HG03460 (cell line): ENCODE measurements around the gene DIPK1A.
A peak's percentile ranks its signal among the peaks of the same experiment; 100 is the strongest.

Experiments used
- ATAC-seq: cut with Tn5 transposase; IDR thresholded peaks from one replicate; pipeline ENCODE4 v1.9.1; 2021; ENCODE audit not compliant: unreplicated experiment

The DIPK1A gene

DNA sequence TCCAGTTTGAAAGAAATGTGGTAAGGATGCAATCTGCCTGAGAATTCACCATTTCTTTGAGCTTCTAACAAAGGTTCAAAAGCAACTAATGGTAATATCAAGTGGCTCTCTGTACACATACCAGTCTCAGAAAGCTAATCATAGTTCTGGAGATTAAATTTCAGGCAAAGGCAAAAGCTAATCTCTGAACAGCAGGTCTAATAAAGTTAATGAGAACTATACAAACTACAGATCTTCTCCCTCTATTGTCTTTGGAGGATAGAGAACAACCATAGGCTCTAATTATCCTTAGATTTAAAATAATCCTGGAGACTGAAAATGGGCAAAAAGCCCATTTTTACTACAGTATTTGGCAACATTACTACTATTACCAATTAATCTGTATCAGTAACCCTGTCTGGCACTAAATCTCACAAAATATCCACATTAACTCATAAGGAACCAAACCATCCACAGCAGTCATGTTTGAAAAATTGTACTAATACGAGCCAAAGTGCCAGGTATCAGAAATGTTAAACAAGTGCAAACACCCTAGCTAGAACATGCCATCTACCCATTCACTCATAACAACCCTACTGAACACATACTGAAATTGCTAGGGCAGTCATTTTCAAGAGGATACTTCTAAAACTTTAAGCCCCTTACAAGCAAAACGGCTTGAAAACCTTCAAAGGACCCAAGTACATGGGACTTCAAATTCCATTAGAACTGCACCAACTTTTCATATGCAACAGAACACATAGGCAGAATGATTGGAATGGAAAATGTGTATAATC lies 4.8 kb downstream of the DIPK1A start:
- no peak for ATAC-seq

DNA sequence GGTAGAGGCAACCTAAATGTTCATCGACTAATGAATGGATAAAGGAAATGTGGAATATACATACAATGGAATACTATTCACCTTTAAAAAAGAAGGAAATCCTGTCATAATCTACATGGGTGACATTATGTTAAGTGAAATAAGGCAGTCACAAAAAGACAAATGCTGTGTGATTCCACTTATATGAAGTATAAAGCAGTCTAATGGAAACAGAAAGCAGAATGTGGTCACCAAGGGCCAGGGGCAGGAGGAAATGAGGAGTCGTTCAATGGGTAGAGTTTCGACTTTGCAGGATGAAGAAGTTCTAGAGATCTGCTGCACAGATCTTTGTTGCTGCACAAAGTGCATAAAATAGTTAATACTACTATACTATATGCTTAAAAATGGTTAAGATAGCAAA lies 7.8 kb downstream of the DIPK1A start:
- peak; percentile 67 for ATAC-seq

DNA sequence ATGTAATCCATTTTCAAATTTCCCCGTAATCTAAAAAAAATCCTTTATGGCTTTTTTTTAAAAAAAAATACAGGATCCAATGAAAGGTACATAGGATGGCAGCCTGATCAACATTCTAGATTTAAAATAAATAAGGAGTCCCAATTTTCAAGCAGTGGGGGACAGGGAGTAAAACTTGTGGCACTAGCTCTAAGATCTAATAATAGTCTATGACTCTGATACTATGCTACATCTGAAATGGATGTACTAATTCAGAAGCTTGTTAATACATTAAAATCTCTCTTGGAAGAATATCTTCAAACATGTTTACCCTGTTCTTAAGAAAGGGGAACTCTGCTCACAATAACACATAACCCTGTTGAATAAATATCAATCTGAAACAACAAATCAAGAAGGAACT lies 8.5 kb downstream of the DIPK1A start:
- ATAC-seq: no peak

DNA sequence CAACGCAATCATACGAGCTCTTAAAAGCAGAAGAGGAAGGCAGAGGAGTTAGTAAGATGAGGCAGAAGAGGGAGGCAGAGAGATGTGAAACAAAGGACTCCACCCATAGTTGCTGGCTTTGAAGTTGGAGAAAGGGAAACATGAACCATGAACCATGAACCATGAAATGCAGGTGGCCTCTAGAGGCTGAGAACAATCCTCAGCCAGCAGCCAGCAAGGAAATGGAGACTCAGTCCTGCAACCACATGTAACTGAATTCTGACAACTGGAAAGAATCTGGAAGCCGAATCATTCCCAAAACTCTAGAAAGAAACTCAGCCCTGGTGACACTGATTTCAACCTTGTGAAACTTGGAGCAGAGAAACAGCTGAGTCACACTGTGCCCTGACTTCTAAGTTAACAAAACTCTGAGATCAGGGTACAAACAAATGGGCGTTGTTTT lies 10.1 kb downstream of the DIPK1A start:
- ATAC-seq: peak; percentile 66

DNA sequence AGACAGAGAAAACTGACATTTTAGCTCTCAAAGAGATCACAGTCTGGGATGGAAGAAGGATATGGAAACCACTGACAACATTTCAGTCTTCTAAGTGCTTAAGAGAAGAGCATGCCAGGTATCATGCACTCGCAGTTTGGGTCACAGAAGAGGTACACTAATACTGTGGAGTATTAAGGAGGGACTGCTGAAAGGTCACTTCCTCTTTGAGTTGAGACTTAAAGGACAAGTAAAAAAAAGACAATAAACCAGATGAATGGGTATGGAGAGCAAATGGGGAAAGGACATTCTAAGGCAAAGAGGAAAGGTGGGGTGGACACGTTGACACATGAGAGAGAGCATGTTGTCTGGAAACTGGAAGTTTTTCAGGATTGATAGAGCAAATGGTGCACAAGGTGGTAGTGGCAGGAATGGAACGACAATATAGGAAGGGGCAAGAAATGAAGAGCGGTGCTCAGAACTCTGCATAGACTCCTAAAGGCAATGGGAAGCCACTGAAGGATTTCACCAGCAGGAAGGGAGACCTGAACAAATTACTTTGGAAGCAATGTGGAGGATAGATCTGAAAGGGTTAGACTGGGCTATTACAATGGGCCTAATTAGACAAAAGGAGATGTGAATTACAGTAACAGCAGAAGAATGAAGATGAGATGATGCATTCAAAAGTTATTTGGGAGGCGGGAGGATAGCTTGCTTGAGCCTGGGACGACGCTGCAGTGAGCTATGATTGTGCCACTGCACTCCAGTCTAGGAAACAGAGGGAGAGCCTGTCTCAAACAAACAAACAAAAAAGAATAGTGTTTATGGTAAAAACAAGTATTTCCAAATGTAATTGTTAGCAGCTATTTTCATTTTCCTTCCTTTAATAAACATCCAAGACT lies 11.1 kb downstream of the DIPK1A start:
- no peak for ATAC-seq

DNA sequence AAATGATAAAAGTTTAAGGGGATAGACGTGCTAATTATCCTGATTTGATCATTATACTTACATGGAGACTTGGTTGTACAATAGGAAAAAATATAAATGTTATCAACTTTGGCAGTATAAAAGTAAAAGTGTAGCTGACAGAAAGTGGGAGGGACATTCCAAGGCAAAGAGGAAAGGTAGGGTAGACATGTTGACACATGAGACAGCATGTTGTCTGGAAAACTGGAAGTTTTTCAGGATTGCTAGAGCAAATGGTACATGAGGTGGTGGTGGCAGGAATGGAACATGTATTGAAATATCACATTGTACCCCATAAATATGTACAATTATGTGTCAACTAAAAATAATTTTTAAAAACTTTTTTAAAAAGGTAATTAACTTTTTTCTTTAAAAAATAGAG lies 13.2 kb downstream of the DIPK1A start:
- no peak for ATAC-seq

DNA sequence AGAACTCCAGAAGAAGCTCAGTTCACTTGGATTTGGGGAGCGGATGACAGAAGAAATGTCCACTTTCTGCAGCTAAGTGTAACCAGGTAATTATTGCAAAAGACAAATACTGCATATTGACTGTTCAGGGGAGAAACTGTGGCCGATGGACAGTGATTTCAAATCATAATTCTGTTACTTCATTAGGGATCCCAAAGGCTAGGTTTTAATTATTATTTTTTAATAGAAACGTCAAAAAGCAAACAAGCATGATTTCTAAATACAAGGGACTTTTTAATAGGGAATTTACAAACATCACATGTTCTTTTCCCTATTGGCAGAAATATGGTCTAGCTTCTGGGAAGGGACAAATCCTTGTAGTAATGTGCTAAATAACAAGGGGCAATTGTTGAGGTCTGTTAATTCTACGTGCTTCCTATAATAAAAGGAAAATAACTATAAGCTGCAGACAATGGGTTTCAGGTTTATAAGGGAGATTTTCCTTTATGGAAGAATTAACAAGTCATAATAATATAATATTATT lies 15.5 kb downstream of the DIPK1A start:
- no peak for ATAC-seq

DNA sequence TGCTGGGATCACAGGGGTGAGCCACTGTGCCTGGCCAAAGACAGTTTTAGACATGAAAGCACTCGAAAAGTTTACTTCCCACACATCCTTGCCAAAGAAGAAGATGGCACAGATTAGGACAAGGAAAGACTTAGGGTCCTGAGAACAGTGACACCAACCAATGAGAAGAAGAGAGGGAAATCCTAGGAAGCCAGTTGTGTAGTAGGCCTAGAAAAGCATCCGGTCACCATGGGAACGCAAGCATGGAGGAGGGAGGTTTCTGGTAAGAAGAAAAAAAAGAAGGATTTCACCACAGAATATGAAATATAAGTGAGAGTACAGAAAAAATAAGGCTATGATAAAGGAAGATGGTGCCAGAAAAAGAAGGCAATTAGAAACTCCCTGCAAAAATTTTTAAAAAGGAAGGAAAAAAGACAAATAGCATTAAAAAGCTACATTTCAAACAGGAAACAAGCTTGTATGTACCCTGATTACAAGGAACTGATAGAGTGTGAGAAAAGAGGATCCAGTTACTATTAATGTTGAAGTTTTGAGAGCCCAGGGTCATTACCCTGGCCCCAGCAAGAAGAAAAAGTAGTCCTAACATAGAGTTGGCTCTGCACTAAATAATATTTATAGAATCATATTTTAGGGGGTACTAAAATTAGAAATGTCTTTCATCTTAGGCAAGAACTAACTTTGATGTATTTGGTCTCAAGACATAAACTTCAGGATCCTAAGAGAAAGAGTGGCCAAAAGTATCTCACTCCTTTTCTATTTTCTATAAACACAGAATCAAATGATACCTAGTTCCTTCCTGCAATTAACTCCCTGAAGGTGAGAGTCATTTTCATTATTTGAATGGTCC lies 16.1 kb downstream of the DIPK1A start:
- ATAC-seq: no peak

DNA sequence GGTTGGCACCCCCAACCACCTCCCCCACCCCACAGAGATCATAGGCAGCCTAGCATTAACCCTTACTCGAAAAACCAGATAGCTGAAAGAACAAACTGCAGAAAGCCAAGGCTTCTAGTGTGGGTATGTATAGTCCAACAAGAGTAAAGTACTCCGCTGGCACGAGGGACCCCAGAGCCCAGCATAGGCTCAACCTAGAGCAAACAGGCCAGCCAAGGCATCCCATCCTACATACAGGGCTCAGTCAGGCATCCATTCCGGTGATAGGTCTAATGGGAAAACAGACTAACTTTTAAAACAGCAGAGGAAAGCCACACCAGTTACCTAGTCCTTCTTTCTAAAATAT lies 17.8 kb downstream of the DIPK1A start:
- ATAC-seq: no peak

DNA sequence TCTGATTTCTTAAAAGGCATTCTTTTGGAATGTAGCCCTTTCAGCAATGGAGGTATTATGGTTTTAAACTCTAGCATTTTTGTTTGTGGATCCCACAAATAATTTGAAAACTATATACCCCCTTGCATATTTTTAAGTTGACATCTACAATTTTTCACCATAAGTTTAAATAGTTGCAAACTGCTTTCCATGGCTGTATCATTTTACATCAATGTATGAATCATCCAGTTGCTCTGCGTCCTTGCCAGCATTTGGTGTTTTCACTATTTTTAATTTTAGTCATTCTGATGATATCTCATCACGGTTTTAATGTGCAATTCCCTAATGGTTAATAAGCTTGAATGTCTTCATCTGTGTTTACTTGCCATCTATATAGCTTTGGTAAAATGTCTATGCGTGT lies 20.7 kb downstream of the DIPK1A start:
- no peak for ATAC-seq

DNA sequence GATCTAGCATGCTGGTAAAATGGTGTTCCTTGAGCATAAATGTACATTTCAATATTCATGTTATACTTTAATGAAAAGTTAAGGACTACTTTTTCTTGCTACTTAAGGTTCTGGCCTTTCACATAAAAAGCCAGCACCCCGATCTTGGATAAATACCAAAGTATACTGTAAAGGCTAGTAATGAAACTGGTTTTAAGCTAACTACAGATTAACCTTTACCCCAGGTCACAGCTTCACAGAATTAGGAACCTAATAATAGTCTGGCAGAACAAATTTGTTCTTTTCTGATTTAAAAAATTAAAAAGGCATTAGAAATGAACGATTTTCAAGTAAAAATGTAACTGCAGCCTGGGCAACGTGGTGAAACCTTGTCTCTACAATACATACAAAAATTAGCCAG lies 23.5 kb downstream of the DIPK1A start:
- ATAC-seq: no peak

DNA sequence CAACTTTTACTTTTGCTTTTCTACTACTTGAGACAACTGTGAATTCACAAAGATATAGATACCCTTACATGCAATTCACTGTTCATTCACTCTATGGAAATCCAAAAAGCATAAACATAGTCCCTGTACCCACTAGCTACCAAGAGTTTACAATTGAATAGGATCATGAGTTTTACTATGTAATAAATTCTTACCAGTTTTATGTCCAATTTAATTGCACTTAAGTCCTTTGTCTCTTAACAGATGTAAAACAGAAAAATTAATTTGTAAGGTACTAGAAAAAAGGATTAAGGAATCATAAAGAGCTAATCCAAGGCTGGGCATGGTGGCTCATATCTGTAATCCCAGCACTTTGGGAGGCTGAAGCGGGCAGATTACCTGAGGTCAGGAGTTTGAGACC lies 24.4 kb downstream of the DIPK1A start:
- no peak for ATAC-seq

DNA sequence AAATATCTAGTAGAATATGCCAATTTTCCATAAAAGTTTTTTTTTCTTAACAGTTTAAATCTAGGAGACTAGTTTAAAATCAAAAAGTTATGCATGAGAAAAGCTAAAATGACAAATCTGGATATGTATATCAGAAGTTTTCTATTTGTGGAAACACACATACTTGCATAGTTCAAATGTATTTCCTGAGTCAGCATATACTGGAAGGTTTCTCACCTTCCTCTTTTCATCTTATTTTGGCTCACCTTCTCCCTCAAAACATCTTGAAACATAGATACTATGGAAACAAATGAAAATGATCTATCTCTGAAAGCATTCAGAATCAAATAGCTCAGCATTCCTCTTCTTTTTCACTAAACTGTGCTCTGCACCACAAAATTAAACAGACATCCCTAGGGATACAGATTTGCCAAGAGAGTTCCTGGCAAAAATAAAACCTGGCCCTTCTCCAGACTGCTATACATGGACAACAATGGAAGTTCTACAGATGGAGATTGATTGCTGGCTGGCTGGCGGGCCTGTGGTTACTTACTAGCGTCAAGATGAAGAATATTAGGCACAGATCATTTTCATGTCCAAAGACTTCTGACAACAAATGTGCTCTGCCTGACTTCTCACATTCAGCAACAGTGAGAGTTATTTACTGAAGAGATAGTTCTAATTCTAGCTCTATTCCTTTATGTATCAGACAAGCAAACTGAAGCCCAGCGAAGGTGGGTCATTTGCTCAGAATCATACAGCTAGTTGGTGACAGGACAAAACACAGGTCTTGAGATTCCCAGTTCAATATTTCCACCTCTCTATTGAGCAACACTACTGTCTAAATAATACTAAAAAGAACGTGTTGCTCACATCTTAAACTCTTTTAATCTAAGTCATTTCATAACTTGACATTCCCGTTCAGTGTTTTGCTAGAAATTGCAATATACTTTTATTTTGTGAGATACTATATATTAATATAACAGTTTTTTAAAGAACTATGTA lies 26.6 kb downstream of the DIPK1A start:
- ATAC-seq: no peak

DNA sequence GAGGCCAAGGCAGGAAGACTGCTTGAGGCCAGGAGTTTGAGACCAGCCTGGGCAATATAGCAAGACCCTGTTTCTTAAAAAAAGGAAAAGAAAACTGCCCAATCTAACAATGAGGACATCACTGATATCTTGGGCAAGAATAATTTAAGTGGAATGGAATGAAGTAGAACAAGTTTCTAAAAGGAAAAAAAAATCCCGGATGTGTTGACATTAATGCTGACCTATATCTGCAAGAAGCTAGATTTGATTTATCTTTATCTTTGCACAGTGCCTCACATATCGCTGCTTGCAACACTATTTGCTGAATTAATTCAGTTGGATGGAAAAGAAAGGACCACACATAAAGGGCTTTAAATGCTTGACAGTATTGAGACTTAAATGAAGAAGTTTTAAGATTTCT lies 27.8 kb downstream of the DIPK1A start:
- ATAC-seq: no peak

DNA sequence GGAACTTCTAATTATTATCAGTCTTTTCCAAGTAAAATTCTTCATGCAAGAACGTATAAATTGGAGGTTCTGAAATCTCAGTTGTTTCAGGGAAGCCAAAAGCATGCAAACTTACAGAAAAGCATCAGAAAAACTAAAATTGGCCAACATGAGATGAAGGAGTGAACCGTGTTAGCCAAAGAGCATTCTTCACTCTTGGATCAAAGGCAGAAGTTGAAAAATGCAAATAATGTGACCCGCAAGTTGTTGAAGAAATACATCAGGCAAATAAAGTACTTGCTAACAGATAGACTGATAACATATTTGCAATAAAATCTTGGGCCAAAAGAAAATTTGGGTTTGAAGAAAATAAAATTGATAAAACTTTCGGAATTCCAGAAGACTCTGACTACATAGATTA lies 29.6 kb downstream of the DIPK1A start:
- no peak for ATAC-seq

DNA sequence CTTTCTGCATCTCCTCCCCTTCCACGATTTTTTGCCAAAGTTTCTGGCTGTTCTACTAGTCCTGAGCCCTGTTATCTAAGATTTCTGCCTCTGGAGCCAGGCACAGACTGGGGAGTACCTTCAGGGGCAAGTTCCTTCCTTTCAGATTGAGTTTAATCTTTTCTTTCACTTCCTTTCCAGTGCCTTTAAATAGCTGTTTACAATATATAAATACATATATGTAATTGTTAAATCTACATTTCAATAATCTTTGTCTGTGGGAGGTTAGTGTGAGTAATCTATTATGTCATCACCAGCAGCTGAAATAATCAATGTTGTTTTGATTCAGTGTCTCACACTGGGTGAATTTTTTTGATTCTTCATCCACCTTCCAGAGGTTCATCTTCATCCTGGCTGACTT lies 31.8 kb downstream of the DIPK1A start:
- ATAC-seq: no peak

DNA sequence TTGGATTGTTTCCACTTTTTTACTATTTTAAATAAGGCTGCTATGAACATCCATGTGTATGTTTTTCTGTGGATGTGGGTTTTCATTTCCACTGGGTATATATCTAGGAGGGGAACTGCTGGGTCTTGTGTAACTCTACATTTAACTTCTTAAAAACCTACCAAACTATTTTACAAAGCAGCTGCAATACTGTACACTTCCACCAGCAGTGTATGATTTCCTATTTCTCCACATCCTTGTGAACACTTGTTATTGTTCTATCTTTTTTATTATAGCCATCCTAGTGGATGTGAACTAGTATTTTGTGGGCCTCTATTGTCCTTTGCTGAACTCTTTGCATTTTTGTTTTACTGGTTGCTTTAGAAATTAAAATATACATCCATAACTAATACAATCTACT lies 33.4 kb downstream of the DIPK1A start:
- no peak for ATAC-seq

DNA sequence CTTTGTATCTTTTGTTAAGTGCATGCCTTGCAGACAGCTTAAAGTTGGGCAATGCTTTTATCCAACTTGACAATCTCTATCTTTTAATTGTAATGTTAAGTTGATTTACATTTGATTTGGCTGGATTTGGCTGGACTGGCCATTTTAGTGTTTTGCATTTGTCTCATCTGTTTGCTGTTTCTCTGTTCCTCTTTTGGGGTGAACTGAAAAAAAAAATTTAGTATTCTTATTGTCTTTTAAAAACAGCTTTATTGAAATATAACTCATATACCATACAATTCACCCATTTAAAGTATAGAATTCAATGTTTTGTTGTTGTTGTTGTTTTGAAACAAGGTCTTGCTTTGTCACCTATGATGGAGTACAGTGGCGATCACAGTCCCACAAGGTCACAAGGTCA lies 34.4 kb downstream of the DIPK1A start:
- no peak for ATAC-seq

DNA sequence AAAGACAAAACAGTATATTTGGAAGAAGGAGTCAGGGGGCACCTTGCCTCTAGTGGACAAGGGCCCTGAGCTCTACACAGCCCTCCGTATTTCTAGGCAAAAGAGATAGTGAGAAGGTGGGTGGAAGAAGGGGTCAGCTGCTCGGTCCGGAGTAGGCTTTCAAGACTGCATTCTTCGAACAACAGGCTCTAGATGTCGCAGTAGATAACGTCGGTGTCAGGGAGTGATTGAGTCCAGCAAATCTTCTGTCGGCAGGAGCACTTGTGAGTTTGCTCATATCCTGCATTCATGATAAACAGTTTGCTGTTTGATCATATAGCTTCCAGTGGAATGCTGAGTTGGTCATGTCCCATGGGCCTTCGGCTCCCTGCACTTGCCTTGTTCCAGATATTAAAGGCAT lies 36.8 kb downstream of the DIPK1A start:
- ATAC-seq: no peak

DNA sequence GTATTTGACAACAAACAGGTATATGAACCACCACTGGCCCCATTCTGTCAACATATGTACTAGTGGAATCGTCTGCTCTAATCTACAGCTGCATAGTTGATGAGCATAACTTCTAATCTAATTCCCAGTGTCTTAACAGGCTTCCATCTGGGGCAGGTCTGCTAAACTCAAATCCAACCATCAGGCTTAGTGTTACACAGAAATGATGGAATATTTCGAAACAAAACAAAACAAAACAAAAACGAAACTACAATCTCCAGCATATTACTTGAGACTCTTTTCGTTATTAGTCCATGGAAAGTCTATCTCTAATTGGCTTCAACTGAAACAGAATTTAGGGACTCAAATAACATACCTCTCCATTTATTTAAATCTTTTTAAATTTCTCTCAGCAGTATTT lies 37.6 kb downstream of the DIPK1A start:
- ATAC-seq: no peak
